Measurements from ENCODE around the gene FAM240A. TPM values are rescaled to one million over a fixed set of nuclear protein-coding genes. Genes with fewer than 3 reads are reported as not detected.

Gene FAM240A
- total and polyA plus RNA-seq, 2 donors (not counting 3 experiments of a cell fraction or from before 2014, with no cell fraction given), result not detected

DNA sequence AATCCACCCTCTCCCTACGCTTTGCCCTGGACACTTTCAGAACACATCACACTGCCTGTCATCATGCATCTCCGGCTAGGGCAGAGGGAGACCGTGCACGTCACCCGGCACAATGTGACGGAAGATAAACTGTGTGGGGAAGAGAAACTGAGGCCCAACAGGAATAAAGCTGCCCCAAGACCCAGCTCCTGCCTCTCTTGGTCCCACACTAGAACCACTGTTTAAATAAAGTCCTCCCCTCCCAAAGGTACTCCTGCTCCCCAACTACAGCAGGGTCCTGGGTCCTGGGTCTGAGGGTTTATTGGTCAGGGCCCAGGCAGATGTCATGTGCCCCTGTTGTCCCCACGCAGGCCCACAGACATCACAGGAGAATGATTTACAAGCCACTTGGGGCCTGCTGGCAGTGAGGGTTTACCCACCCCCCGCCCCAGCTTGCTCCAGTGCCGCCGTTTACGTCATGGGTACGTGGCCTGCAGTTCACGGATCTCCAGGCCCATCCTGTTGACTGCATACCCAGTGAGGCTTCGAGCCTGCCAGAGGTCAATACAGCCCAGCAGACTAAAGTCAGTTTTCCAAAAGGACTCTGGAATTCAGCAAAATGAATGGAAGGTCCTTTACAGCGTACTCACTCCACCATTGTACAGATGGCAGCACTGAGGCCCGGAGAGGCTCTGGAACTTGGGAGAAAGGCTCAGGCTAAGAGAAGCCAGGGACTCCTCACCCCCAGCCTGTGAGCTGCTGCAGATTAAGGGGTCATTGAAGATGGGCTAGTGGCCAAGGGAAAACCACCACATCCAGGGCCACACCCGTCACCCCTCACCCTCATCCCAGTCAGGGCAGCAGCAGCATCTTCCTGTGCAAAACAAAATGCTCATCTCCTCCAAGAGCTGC lies 57.9 kb downstream of the FAM240A start:
- H3K36me3 ChIP-seq (ENCODE audit: control insufficient read depth in 2 of 2, extremely low read depth in 1 of 2, insufficient read depth in 2 of 2, low read length in 2 of 2), result no peaks in the 10 kb centered on the region
- no peaks in the 10 kb centered on the region for H3K9me1 ChIP-seq (replicated peaks; ENCODE audit: control insufficient read depth, extremely low read depth, insufficient read depth, low read length)
- H3K4me3 ChIP-seq (replicated peaks in 1 of 3; ENCODE audit: insufficient read depth in 1 of 3, low read depth in 1 of 3, low read length in 3 of 3), result no peak overlapping the region
- no peak overlapping the region for H2AFZ ChIP-seq (ENCODE audit: low read depth, low read length)
- FAIRE-seq (no peak), DNase-seq (ENCODE audit: low read depth, low spot score) (no peak)
- no peaks in the 10 kb centered on the region for H4K20me1 ChIP-seq (replicated peaks; ENCODE audit: control insufficient read depth, extremely low read depth, insufficient read depth, low read length)
- H3K4me2 ChIP-seq (ENCODE audit: insufficient read depth, low read length), result no peak overlapping the region
- no peak overlapping the region for H3K27ac ChIP-seq (ENCODE audit: insufficient read depth, low read depth, low read length)
- intact Hi-C loops (cut with micrococcal nuclease) (no loop called here), dilution Hi-C loops (cut with MboI; ENCODE audit: extremely low pct_ligation_motif_present, low sequenced_read_pairs) (no loop called here)
- no peaks in the 10 kb centered on the region for H3K9me3 ChIP-seq (replicated peaks; ENCODE audit: control insufficient read depth, insufficient read depth, low read length)
- no TSS peak for BruUV-seq (replicated peaks)
- TF ChIP-seq EZH2 (IDR thresholded peaks at IDR 0.05; ENCODE audit: borderline replicate concordance, low read depth, low read length, severe bottlenecking), result no peak
- POLR2A ChIA-PET, result no interaction called here
- no peaks in the 10 kb centered on the region for H3K27me3 ChIP-seq (ENCODE audit: control insufficient read depth in 2 of 2, insufficient read depth in 2 of 2, low read length in 2 of 2)
- CTCF ChIA-PET, result interaction anchor here (1.3 kb wide), 1 partner anchor 227 kb away, joined by 3 read pairs; no protein-coding TSS in a partner anchor
- no peaks in the 10 kb centered on the region for H3K4me1 ChIP-seq (ENCODE audit: control insufficient read depth, extremely low read depth, insufficient read depth, low read length)
- no peaks in the 10 kb centered on the region for H3K79me2 ChIP-seq (ENCODE audit: control insufficient read depth, insufficient read depth, low read length)
- H3K9ac ChIP-seq (replicated peaks; ENCODE audit: extremely low read depth, insufficient read depth, low read length), result no peak overlapping the region

DNA sequence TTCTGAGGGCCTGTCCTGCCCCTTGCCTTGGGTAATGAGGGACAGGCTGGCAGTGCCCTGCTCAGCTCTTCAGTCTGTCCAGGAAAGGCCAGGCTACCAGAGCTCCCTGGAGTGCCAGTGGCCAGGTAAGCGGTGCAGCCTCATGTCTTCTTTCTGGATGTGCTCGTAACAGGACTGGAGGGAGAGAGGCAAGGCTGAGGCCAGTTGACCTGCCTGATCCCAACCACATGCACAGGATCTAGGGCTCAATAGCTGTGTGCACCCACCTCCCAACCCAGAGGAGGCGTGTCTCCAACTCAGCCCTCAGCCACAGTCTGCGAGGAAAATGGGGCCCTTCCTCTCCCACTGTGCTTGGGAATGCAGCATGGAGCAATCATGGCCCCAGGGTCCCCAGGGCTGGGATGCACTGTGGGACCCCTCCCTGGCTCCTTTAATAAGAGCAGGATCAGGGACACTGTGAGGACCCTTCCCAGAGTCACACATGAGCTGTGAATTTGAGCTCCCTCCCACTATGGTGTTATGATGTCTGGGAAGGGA lies 58.6 kb downstream of the FAM240A start:
- BruUV-seq (replicated peaks), result no TSS peak
- H3K9me3 ChIP-seq (replicated peaks; ENCODE audit: control insufficient read depth, insufficient read depth, low read length), result no peaks in the 10 kb centered on the region
- H3K79me2 ChIP-seq (ENCODE audit: control insufficient read depth, insufficient read depth, low read length), result no peaks in the 10 kb centered on the region
- FAIRE-seq (no peak), DNase-seq (ENCODE audit: low read depth, low spot score) (no peak)
- TF ChIP-seq MAX (IDR thresholded peaks at IDR 0.05; ENCODE audit: insufficient read depth, insufficient read length) (no peak), POLR2A (IDR thresholded peaks at IDR 0.05; ENCODE audit: low read depth, low read length) (no peak), FOS (IDR thresholded peaks at IDR 0.05; ENCODE audit: borderline replicate concordance, insufficient read depth, low read length) (no peak), POLR2AphosphoS5 (IDR thresholded peaks at IDR 0.05; ENCODE audit: insufficient read depth, low read depth, low read length) (no peak)
- no peak overlapping the region for H3K4me2 ChIP-seq (ENCODE audit: insufficient read depth, low read length)
- H3K27me3 ChIP-seq (ENCODE audit: control insufficient read depth in 2 of 2, insufficient read depth in 2 of 2, low read length in 2 of 2), result no peaks in the 10 kb centered on the region
- H3K4me3 ChIP-seq (replicated peaks in 1 of 3; ENCODE audit: insufficient read depth in 1 of 3, low read depth in 1 of 3, low read length in 3 of 3), result no peak overlapping the region
- no peaks in the 10 kb centered on the region for H4K20me1 ChIP-seq (replicated peaks; ENCODE audit: control insufficient read depth, extremely low read depth, insufficient read depth, low read length)
- no peak overlapping the region for H3K9ac ChIP-seq (replicated peaks; ENCODE audit: extremely low read depth, insufficient read depth, low read length)
- ChIA-PET CTCF (interaction anchor here (1.3 kb wide), 1 partner anchor 226 kb away, joined by 3 read pairs; no protein-coding TSS in a partner anchor), POLR2A (no interaction called here)
- dilution Hi-C loops (cut with MboI; ENCODE audit: extremely low pct_ligation_motif_present, low sequenced_read_pairs), result no loop called here
- H3K9me1 ChIP-seq (replicated peaks; ENCODE audit: control insufficient read depth, extremely low read depth, insufficient read depth, low read length), result no peaks in the 10 kb centered on the region
- no peaks in the 10 kb centered on the region for H3K36me3 ChIP-seq (ENCODE audit: control insufficient read depth in 2 of 2, extremely low read depth in 1 of 2, insufficient read depth in 2 of 2, low read length in 2 of 2)
- intact Hi-C loops (cut with micrococcal nuclease), result no loop called here
- no peaks in the 10 kb centered on the region for H3K4me1 ChIP-seq (ENCODE audit: control insufficient read depth, extremely low read depth, insufficient read depth, low read length)
- no peak overlapping the region for H3K27ac ChIP-seq (ENCODE audit: insufficient read depth, low read depth, low read length)
- H2AFZ ChIP-seq (ENCODE audit: low read depth, low read length), result no peak overlapping the region

All from endothelial cell of umbilical vein (primary cell).